GM23248 (cell line): ENCODE results near the gene ZW10. TPM values are rescaled to one million over a fixed set of nuclear protein-coding genes. Genes with fewer than 3 reads are reported as not detected.

Experiments used
- DNase-seq: peaks from one replicate; pipeline ENCODE4 v3.0.0-alpha.2; 2015
- H2AFZ ChIP-seq: fragments of 200-600 bp; sonication (generic); 2 replicates; pipeline ENCODE4 v1.6.1; 2016; ENCODE audit warnings: antibody characterized with exemption
- H3F3A ChIP-seq: fragments of 200-600 bp; sonication (generic); 2 replicates; pipeline ENCODE4 v1.6.1; 2016; ENCODE audit warnings: mild to moderate bottlenecking, antibody characterized with exemption, mixed run types; ENCODE audit not compliant: insufficient read depth
- H3K27ac ChIP-seq: fragments of 200-600 bp; sonication (generic); 2 replicates; pipeline ENCODE4 v1.5.1; 2016; ENCODE audit warnings: mild to moderate bottlenecking
- H3K27me3 ChIP-seq: fragments of 200-600 bp; sonication (generic); replicated peaks from 2 replicates; pipeline ENCODE4 v1.6.1; 2016; ENCODE audit warnings: mild to moderate bottlenecking; ENCODE audit not compliant: insufficient read depth
- H3K36me3 ChIP-seq: fragments of 200-600 bp; sonication (generic); 2 replicates; pipeline ENCODE4 v1.6.1; 2016; ENCODE audit warnings: low read depth, mild to moderate bottlenecking
- H3K4me1 ChIP-seq: fragments of 200-600 bp; sonication (generic); 2 replicates; pipeline ENCODE4 v1.6.1; 2016; ENCODE audit warnings: mild to moderate bottlenecking; ENCODE audit not compliant: insufficient read depth
- H3K4me2 ChIP-seq: fragments of 200-600 bp; sonication (generic); one replicate; pipeline ENCODE4 v1.6.1; 2016; ENCODE audit warnings: mild to moderate bottlenecking; ENCODE audit not compliant: unreplicated experiment
- H3K4me3 ChIP-seq: fragments of 200-600 bp; sonication (generic); 2 replicates; pipeline ENCODE4 v1.5.1; 2016; ENCODE audit warnings: mild to moderate bottlenecking
- H3K79me2 ChIP-seq: fragments of 200-600 bp; sonication (generic); 2 replicates; pipeline ENCODE4 v1.6.1; 2016; ENCODE audit warnings: mild to moderate bottlenecking; ENCODE audit not compliant: insufficient read depth
- H3K9ac ChIP-seq: fragments of 200-600 bp; sonication (generic); 2 replicates; pipeline ENCODE4 v1.6.1; 2016; ENCODE audit warnings: mild to moderate bottlenecking
- H3K9me2 ChIP-seq: fragments of 200-600 bp; sonication (generic); 2 replicates; pipeline ENCODE4 v1.6.1; 2016; ENCODE audit warnings: mixed run types, mild to moderate bottlenecking, moderate library complexity; ENCODE audit not compliant: insufficient read depth
- H3K9me3 ChIP-seq: fragments of 200-600 bp; sonication (generic); one replicate; pipeline ENCODE4 v1.6.1; 2017; ENCODE audit warnings: low read depth
- H4K20me1 ChIP-seq: fragments of 200-600 bp; sonication (generic); 2 replicates; pipeline ENCODE4 v1.6.0; 2016; ENCODE audit not compliant: insufficient read depth
- EZH2 ChIP-seq: fragments of 200-600 bp; sonication (generic); IDR thresholded peaks from 2 replicates; pipeline ENCODE4 v1.6.1; 2018; ENCODE audit warnings: antibody characterized with exemption, mild to moderate bottlenecking; ENCODE audit not compliant: insufficient read depth, poor library complexity, severe bottlenecking
- EZH2phosphoT487 ChIP-seq: fragments of 200-600 bp; sonication (generic); IDR thresholded peaks from 2 replicates; pipeline ENCODE4 v1.6.1; 2018; ENCODE audit warnings: antibody characterized with exemption, moderate library complexity, mild to moderate bottlenecking, low read depth; ENCODE audit not compliant: insufficient read depth
- WGBS, 2 experiments: methylation state at CpG; one replicate each; pipeline ENCODE4 v1.1.6; 2015 to 2017; ENCODE audit warnings: low lambda C conversion rate in 2 of 2, low coverage in 1 of 2; ENCODE audit errors: missing lambda C conversion rate in 2 of 2; 5-methylcytosine and 5-hydroxymethylcytosine counted together
- in situ Hi-C: fragments of 300-500 bp; cut with MboI; formaldehyde crosslinking; loops from 2 replicates; pipeline ENCODE4 v1.15.0; 2020
- polyA plus RNA-seq: library from polyadenylated mRNA; unstranded; fragments of >200 nt; fragmentation: Nextera tagmentation; extraction: Ambion mirVana; gene quantifications from 2 replicates; pipeline ENCODE4 v1.2.1, GENCODE V29; 2016
- total RNA-seq: library from RNA; depleted of rRNA; stranded (reverse); fragments of >200 nt; shearing (Covaris generic); gene quantifications from 2 replicates; pipeline ENCODE4 v1.2.3, GENCODE V29; 2014

Gene ZW10
- total and polyA plus RNA-seq, 2 experiments from 2014 or later, result 18.0 to 21.6 TPM

DNA sequence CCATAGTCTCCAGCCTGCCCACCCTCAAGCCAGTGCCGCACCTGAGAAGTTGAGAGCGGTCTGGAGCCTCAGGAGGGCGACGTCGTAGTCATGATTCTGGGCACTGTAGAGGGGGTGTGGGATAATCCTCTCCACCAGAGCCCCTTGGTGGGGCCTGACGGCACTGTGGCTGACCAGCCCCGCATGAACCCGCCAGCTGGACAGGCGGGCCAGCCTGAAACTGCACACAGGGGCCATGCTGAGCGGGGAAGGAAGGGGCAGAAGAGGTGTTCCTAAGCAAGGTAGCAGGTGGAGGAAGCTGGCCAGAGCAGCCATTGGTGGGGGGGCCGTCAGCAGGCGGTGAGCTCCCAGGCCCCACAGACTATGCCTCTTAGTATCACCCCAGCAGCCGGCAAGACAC is 80.5 kb downstream of the ZW10 start:
- no peaks in the 10 kb centered on the region for H3F3A ChIP-seq
- in situ Hi-C loops, result no loop called here
- 92 to 98% methylated on average over 10 to 13 of the region's 13 CpGs for WGBS, 2 experiments
- H4K20me1 ChIP-seq, result no peaks in the 10 kb centered on the region
- H3K4me1 ChIP-seq, result peaks cover 11% of the 10 kb centered on the region
- no peak for DNase-seq
- no peak overlapping the region for H3K9ac ChIP-seq
- no peak overlapping the region for H3K4me2 ChIP-seq
- no peak overlapping the region for H3K27ac ChIP-seq
- no peak for TF ChIP-seq EZH2
- no peak for TF ChIP-seq EZH2phosphoT487
- no peak overlapping the region for H3K4me3 ChIP-seq
- no peaks in the 10 kb centered on the region for H3K27me3 ChIP-seq
- no peaks in the 10 kb centered on the region for H3K79me2 ChIP-seq
- H3K9me3 ChIP-seq, result no peaks in the 10 kb centered on the region
- no peaks in the 10 kb centered on the region for H3K9me2 ChIP-seq
- H2AFZ ChIP-seq, result no peak overlapping the region
- no peaks in the 10 kb centered on the region for H3K36me3 ChIP-seq

DNA sequence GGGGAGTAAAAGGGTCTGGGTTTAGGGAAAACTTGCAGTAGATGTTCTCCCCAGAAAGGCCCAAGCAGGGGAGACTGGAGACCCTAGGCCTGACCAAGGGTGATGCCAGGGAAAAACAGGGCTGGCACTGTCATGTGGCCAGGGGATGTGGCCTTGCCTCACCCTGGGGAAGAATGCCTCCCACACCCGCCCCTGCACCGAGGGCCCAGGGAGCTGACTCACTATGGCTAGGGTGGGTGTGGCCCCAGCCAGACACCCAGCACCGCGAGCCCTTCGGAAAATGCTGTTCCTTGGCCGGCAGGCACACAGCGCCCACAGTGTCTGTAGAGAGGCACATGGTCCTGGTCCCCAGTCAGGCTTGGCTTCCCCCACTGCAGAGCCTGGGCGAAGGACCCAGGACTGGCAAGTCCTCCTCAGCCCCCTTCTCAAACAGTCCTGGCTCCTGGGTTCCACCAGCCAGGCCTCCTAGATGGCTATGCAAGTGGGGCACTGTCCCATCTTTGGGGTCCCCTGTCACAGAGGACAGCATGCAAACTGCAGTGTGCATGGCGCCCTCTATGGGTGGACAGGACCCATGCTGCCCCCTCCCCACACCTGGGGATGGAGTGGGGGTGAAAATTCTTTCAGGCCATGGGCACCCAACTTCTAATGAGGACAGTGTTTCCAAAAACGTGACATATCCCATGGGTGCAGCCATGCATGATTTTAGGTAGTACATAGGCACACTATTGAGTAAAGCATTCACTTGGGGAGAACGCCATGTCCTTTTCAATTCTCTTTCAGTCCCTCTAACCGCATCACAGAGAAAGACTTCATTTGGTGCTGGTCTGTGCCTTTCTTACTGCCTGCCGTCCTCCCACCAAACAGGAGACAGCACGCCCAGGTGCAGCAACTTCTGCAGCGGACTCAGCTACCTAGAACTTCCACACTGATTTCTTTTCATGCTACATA is 82.6 kb downstream of the ZW10 start:
- peak overlapping the region; percentile 40; the same call in 1 of the 2 replicates for H3K9ac ChIP-seq
- no peak overlapping the region for H3K4me3 ChIP-seq
- H3K9me3 ChIP-seq, result no peaks in the 10 kb centered on the region
- 49 to 55% methylated on average over 13 to 15 of the region's 15 CpGs for WGBS, 2 experiments
- H3K4me1 ChIP-seq, result peaks cover 11% of the 10 kb centered on the region
- no peaks in the 10 kb centered on the region for H4K20me1 ChIP-seq
- no peak overlapping the region for H3K4me2 ChIP-seq
- in situ Hi-C loops, result no loop called here
- peak; percentile 91 for DNase-seq
- no peaks in the 10 kb centered on the region for H3K9me2 ChIP-seq
- H3K27me3 ChIP-seq, result no peaks in the 10 kb centered on the region
- no peaks in the 10 kb centered on the region for H3F3A ChIP-seq
- no peaks in the 10 kb centered on the region for H3K79me2 ChIP-seq
- TF ChIP-seq EZH2phosphoT487 (no peak), EZH2 (no peak)
- no peaks in the 10 kb centered on the region for H3K36me3 ChIP-seq
- peak overlapping the region; percentile 59 for H2AFZ ChIP-seq
- no peak overlapping the region for H3K27ac ChIP-seq

DNA sequence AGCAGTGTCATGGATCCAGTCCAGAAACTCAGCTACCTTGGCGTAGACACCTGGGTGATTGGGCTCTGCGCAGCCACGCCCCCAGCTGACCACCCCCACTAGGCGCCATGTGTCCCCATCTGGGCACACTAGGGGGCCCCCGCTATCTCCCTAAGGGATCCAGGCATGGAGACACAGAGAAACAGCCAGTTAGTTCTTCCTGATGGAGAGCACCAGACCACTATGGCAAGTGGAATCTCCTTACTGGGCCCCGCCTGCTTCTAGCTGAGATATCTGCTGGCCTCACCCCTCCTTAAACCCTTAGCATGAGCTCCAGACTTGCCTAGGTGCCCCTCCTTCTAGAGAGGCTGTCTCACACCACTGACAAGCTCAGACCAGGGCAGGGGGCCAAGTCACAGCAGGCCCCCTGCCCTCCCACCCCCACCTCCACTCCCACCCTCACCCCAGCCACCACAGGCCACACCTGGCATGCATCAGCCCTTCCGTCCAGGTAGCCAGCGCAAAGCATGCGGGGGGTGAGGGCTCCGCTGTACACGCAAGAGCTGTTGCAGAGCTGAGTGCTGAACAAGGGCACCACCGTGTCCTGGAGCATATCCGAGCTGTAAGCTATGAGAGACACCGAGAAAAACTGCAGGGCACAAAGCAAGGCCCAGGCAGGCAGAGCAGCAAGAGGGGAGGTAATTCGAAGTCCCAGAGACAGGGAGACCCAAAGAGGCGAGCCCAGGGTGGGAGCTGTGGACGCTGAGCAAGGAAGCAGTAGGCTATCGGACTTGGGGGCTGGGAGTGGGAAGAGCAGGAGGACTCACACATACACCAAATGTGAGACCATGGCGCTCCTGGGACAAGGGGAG is 83.5 kb downstream of the ZW10 start:
- no peak overlapping the region for H3K4me2 ChIP-seq
- 90 to 92% methylated on average over 19 of the region's 19 CpGs for WGBS, 2 experiments

DNA sequence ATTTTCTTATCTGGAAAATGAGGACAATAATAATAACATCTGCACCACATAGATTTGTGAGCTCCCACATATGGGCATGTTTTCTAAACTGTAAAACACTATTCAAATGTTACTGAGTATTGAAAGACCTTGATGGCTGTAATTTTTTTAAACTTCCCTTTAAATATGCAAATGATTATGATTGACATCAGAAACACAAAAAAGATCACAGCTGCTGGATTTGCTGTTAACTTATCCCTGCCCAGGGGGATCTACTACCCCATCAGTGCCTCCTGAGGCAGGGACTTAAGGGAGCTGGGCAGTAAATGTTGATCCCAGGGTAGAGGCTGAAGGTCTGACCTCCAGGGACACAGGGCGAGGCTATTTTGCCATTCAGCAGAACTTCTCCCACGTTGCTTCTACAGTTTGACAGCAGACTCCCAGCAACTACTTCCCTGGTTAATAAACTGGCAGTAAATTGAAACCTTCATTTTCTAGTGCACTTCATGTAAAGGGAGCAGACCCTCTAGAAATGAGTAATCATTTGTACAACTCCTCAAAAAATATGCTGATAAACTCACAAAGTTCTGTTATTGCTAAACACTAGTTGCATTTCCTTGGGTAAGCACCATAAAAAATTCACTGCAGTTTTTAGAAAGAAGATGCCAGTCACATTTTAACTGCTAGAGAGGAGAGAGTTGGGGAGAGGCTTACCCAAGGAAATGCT is 87.7 kb downstream of the ZW10 start:
- DNase-seq, result no peak
- Histone ChIP-seq H3K4me1 (peaks cover 6% of the 10 kb centered on the region), H3K9me3 (no peaks in the 10 kb centered on the region), H3K9ac (no peak overlapping the region), H3K4me3 (no peak overlapping the region), H4K20me1 (no peaks in the 10 kb centered on the region), H3K27me3 (peaks cover 21% of the 10 kb centered on the region), H3K9me2 (no peaks in the 10 kb centered on the region), H3K79me2 (no peaks in the 10 kb centered on the region), H3F3A (no peaks in the 10 kb centered on the region), H3K4me2 (no peak overlapping the region), H2AFZ (no peak overlapping the region), H3K27ac (no peak overlapping the region), H3K36me3 (no peaks in the 10 kb centered on the region)
- 64 to 75% methylated on average over 2 of the region's 2 CpGs for WGBS, 2 experiments
- TF ChIP-seq EZH2, result no peak
- TF ChIP-seq EZH2phosphoT487, result no peak
- in situ Hi-C loops, result no loop called here

More for the DNA sequence above, 83.5 kb downstream of the ZW10 start:
- Histone ChIP-seq H3K9me3 (no peaks in the 10 kb centered on the region), H2AFZ (peak overlapping the region; percentile 59), H3K36me3 (no peaks in the 10 kb centered on the region), H3K4me3 (no peak overlapping the region), H3K27ac (no peak overlapping the region), H3K27me3 (no peaks in the 10 kb centered on the region), H3F3A (no peaks in the 10 kb centered on the region), H3K9me2 (no peaks in the 10 kb centered on the region), H3K79me2 (no peaks in the 10 kb centered on the region), H3K9ac (peak overlapping the region; percentile 40; the same call in 1 of the 2 replicates), H4K20me1 (no peaks in the 10 kb centered on the region), H3K4me1 (peaks cover 11% of the 10 kb centered on the region)
- DNase-seq, result no peak
- TF ChIP-seq EZH2, result no peak
- TF ChIP-seq EZH2phosphoT487, result no peak
- in situ Hi-C loops, result no loop called here
